Activated CD4-positive, alpha-beta memory T cell treated with anti-CD3 and anti-CD28 coated beads, Interleukin-2, amount 10 ng/mL, durations not matched to agents 7 days and 5 days (primary cell): ENCODE results near the gene TADA2A. TPM values are rescaled to one million over a fixed set of nuclear protein-coding genes. Genes with fewer than 3 reads are reported as not detected.

Source experiments
- CTCF ChIA-PET: fragments of 350-600 bp; sonication (Branson Sonifier 250); formaldehyde crosslinking; loops from one replicate; lab custom pipeline; 2021; ENCODE audit warnings: antibody characterized with exemption, inconsistent platforms; lab: Charles Lee
- POLR2A ChIA-PET: fragments of 350-600 bp; sonication (Branson Sonifier 250); formaldehyde crosslinking; loops from one replicate; lab custom pipeline; 2021; ENCODE audit warnings: antibody characterized with exemption; lab: Charles Lee
- DNase-seq: peaks from one replicate; pipeline ENCODE4 v3.0.0-alpha.2; 2020
- H3K27ac Mint-ChIP-seq: one replicate; pipeline ENCODE4 v1.8.0; 2021; ENCODE audit warnings: mild to moderate bottlenecking, mixed read lengths
- H3K27me3 Mint-ChIP-seq: one replicate; pipeline ENCODE4 v1.8.0; 2021; ENCODE audit warnings: mixed read lengths
- H3K36me3 Mint-ChIP-seq: one replicate; pipeline ENCODE4 v1.8.0; 2021; ENCODE audit warnings: low read depth, mixed read lengths
- H3K4me1 Mint-ChIP-seq: one replicate; pipeline ENCODE4 v1.8.0; 2021; ENCODE audit warnings: mixed read lengths
- H3K4me3 Mint-ChIP-seq: one replicate; pipeline ENCODE4 v1.8.0; 2021; ENCODE audit warnings: mild to moderate bottlenecking, mixed read lengths
- H3K9me3 Mint-ChIP-seq: one replicate; pipeline ENCODE4 v1.8.0; 2021; ENCODE audit warnings: mixed read lengths
- total RNA-seq, 2 experiments: library from RNA; stranded (reverse); gene quantifications; one replicate each; pipeline ENCODE4 v1.2.3, GENCODE V29; 2021

TADA2A gene
- total RNA-seq, 2 experiments from 2014 or later: 42.5 to 43.0 TPM

DNA sequence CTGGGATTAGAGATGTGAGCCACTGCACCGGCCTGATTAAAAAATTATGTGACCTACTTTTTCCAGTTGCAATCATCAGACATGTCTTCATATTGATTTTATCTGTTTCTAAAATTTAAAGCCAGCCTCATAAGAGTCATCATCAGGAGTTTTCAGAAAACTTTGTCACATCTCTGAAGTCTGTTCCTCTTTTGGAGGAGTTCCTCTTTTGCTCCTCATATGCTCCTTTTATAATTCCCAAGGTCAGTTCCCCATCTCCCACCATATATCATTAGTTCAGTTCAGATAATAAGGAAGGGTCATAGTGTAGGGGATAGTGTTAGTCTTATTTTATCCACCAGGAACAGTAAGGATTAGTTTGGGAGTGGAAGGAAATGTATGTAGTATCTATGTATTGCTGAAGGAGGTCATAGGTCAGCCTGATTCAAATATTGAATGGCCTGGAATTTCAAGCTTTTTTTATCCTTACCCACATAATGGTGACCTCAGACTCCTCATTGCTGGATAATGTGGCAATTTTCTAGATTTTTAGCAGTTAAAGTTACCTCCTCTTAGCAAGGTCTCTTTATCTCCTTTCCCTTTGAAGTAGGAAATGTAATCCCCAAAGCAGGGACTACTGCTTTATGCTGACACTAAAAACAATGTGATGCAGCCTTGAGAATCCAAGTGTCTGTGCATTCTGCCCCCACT is 69.2 kb downstream of the TADA2A start:
- no peak for DNase-seq
- Mint-ChIP-seq H3K36me3 (peaks cover 67% of the 10 kb centered on the region), H3K9me3 (no peaks in the 10 kb centered on the region), H3K27ac (no peak overlapping the region), H3K27me3 (no peaks in the 10 kb centered on the region), H3K4me3 (no peak overlapping the region), H3K4me1 (no peaks in the 10 kb centered on the region)
- ChIA-PET POLR2A (no interaction called here), CTCF (no interaction called here)

GRCh38 chr17:37476431-37477120 is 69.9 kb downstream of the TADA2A start:
- CTCF ChIA-PET: interaction anchor here (0.7 to 0.8 kb wide), 2 partner anchors 294 to 1988 kb away, joined by 3 to 4 read pairs; no protein-coding TSS in a partner anchor
- H3K36me3 Mint-ChIP-seq: peaks cover 68% of the 10 kb centered on the region

GRCh38 chr17:37478187-37478586 is 71.5 kb downstream of the TADA2A start:
- Mint-ChIP-seq H3K27me3 (no peaks in the 10 kb centered on the region), H3K36me3 (peaks cover 60% of the 10 kb centered on the region), H3K9me3 (no peaks in the 10 kb centered on the region), H3K27ac (no peak overlapping the region), H3K4me1 (peaks cover 6% of the 10 kb centered on the region), H3K4me3 (no peak overlapping the region)
- ChIA-PET CTCF (no interaction called here), POLR2A (no interaction called here)
- DNase-seq: no peak

More at GRCh38 chr17:37476431-37477120, 69.9 kb downstream of the TADA2A start:
- Mint-ChIP-seq H3K4me3 (no peak overlapping the region), H3K4me1 (no peaks in the 10 kb centered on the region), H3K27ac (no peak overlapping the region), H3K27me3 (no peaks in the 10 kb centered on the region), H3K9me3 (no peaks in the 10 kb centered on the region)
- DNase-seq: no peak
- POLR2A ChIA-PET: interaction anchor here (0.7 to 1.4 kb wide), 3 partner anchors 10 to 1348 kb away, joined by 3 to 5 read pairs (median 4); no protein-coding TSS in a partner anchor

- Mint-ChIP-seq H3K4me3 (no peak overlapping the region), H3K27me3 (no peaks in the 10 kb centered on the region), H3K9me3 (no peaks in the 10 kb centered on the region), H3K4me1 (peaks cover 14% of the 10 kb centered on the region), H3K27ac (no peak overlapping the region), H3K36me3 (peaks cover 56% of the 10 kb centered on the region)
- ChIA-PET POLR2A (no interaction called here), CTCF (no interaction called here)
- no peak for DNase-seq
Observed at GRCh38 chr17:37479025-37479424, 72.3 kb downstream of the TADA2A start.

DNA sequence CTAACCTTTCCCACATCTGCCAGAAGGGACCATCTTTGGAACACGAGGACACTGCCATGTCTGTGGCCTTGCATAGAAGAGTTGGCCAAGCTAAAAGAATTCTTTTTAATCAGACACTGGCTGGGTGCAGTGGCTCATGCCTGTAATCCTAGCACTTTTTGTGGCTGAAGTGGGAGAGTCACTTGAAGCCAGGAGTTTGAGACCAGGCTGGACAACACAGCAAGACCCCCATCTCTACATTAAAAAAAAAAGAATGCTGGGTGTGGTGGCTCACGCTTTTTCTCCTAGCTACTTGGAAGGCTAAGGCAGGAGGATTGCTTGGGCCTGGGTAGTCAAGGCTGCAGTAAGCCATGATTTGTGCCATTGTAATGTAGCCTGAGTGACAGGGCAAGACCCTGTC is 73.7 kb downstream of the TADA2A start:
- Mint-ChIP-seq H3K4me3 (no peak overlapping the region), H3K27ac (no peak overlapping the region), H3K9me3 (no peaks in the 10 kb centered on the region), H3K27me3 (no peaks in the 10 kb centered on the region), H3K36me3 (peaks cover 46% of the 10 kb centered on the region), H3K4me1 (peaks cover 14% of the 10 kb centered on the region)
- POLR2A ChIA-PET: interaction anchor here (0.7 to 1.6 kb wide), 4 partner anchors 8 to 50 kb away, joined by 3 to 5 read pairs (median 4); partner anchors contain the start of gene DUSP14
- CTCF ChIA-PET: no interaction called here
- DNase-seq: no peak

DNA sequence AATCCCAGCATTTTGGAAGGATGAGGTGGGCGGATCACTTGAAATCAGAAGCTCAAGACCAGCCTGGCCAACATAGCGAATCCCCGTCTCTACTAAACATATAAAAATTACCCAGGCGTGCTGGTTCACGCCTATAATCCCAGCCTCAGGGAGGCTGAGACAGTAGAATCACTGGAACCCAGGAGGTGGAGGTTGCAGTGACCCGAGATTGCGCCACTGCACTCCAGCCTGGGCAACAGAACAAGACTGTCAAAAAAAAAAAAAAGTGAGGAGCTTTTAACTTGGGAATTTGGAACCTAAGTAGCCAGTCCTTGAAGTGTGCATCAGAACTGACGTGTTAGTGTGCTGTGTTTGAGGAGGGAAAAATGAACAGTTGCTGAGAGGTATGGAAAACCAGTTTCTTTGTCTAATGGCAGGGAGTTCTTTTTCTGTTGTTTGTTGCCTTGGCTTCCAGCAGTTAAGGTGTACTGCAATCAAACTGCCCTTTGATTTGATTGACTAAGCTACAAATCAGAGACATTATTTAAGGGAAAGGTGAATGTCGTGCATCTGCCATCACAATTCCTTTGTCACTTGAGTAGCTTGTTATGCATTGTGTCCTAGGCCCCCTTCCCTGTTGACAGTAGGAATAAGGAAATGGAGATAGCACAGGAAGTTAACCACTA is 74.4 kb downstream of the TADA2A start:
- Mint-ChIP-seq H3K4me3 (no peak overlapping the region), H3K4me1 (peaks cover 14% of the 10 kb centered on the region), H3K36me3 (peaks cover 41% of the 10 kb centered on the region), H3K27ac (no peak overlapping the region), H3K9me3 (no peaks in the 10 kb centered on the region), H3K27me3 (no peaks in the 10 kb centered on the region)
- ChIA-PET CTCF (interaction anchor here (1.2 kb wide), 1 partner anchor 108 kb away, joined by 3 read pairs; no protein-coding TSS in a partner anchor), POLR2A (interaction anchor here (1.5 to 1.6 kb wide), 2 partner anchors 10 to 51 kb away, joined by 4 to 5 read pairs; no protein-coding TSS in a partner anchor)
- no peak for DNase-seq

- Mint-ChIP-seq H3K36me3 (peaks cover 27% of the 10 kb centered on the region), H3K4me3 (no peak overlapping the region), H3K4me1 (peaks cover 21% of the 10 kb centered on the region), H3K27ac (no peak overlapping the region), H3K9me3 (no peaks in the 10 kb centered on the region), H3K27me3 (no peaks in the 10 kb centered on the region)
- ChIA-PET CTCF (interaction anchor here (0.9 kb wide), 1 partner anchor 25 kb away, joined by 3 read pairs; no protein-coding TSS in a partner anchor), POLR2A (interaction anchor here (1.0 to 1.5 kb wide), 2 partner anchors 8 to 76 kb away, joined by 3 to 4 read pairs; partner anchors contain the start of genes ACACA and TADA2A)
- no peak for DNase-seq
Observed at GRCh38 chr17:37483311-37484039, 76.8 kb downstream of the TADA2A start.

GRCh38 chr17:37485938-37486570 is 79.4 kb downstream of the TADA2A start:
- Mint-ChIP-seq H3K36me3 (peaks cover 10% of the 10 kb centered on the region), H3K4me1 (peaks cover 37% of the 10 kb centered on the region), H3K4me3 (no peak overlapping the region), H3K27ac (no peak overlapping the region), H3K9me3 (no peaks in the 10 kb centered on the region), H3K27me3 (no peaks in the 10 kb centered on the region)
- no peak for DNase-seq
- ChIA-PET CTCF (no interaction called here), POLR2A (interaction anchor here (1.4 kb wide), 1 partner anchor 9 kb away, joined by 4 read pairs; no protein-coding TSS in a partner anchor)

DNA sequence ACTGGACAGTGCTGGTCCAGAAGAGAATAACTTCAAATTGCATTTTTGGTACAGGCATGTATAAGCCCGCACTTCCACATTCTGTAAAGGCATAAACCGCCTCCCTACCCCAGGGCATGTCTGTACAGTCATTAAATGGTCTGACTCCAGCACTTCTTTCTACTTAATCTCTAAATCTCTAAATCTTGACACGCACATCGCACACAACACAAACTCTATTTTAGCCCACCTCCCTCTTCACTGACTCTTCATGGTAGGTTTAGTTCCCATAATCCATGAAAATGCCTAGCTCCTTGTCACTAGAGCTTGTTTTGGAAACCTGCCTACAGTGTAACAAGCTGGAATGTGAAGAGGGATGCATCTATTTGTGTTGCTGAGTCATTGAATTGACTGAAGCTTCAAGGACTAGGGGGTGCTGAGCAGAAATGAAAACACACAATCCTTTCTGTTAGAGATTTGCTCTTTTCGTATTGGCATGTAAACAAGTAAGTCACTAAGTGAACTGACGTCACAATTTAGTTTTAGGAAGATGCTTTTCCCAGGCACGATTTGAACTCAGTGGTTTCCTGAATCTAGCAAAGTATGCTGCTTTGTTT is 81.4 kb downstream of the TADA2A start:
- CTCF ChIA-PET: interaction anchor here (0.8 to 1.1 kb wide), 2 partner anchors 38 to 115 kb away, joined by 3 to 4 read pairs; no protein-coding TSS in a partner anchor
- DNase-seq: no peak
- Mint-ChIP-seq H3K27ac (peak overlapping the region; percentile 76), H3K4me3 (peak overlapping the region; percentile 91), H3K9me3 (no peaks in the 10 kb centered on the region), H3K27me3 (no peaks in the 10 kb centered on the region), H3K4me1 (peaks cover 44% of the 10 kb centered on the region), H3K36me3 (peaks cover 6% of the 10 kb centered on the region)
- POLR2A ChIA-PET: interaction anchor here (0.6 to 2.3 kb wide), 11 partner anchors 8 to 152 kb away, joined by 3 to 15 read pairs (median 3); partner anchors contain the start of genes ACACA, SYNRG and TADA2A

- CTCF ChIA-PET: interaction anchor here (0.8 to 1.1 kb wide), 2 partner anchors 38 to 115 kb away, joined by 3 to 4 read pairs; no protein-coding TSS in a partner anchor
- peaks cover 4% of the 10 kb centered on the region for H3K36me3 Mint-ChIP-seq
Observed at GRCh38 chr17:37488607-37489196, 82.0 kb downstream of the TADA2A start.

More at GRCh38 chr17:37488607-37489196, 82.0 kb downstream of the TADA2A start:
- no peaks in the 10 kb centered on the region for H3K27me3 Mint-ChIP-seq
- no peaks in the 10 kb centered on the region for H3K9me3 Mint-ChIP-seq
- peak overlapping the region; percentile 76 for H3K27ac Mint-ChIP-seq
- POLR2A ChIA-PET: interaction anchor here (0.9 to 2.3 kb wide), 11 partner anchors 9 to 121 kb away, joined by 3 to 15 read pairs (median 3); partner anchors contain the start of genes ACACA, SYNRG and TADA2A
- peaks cover 38% of the 10 kb centered on the region for H3K4me1 Mint-ChIP-seq
- H3K4me3 Mint-ChIP-seq: peak overlapping the region; percentile 91
- DNase-seq: peak; percentile 59
